ENCODE data around the gene AP4S1.

The AP4S1 gene

DNA sequence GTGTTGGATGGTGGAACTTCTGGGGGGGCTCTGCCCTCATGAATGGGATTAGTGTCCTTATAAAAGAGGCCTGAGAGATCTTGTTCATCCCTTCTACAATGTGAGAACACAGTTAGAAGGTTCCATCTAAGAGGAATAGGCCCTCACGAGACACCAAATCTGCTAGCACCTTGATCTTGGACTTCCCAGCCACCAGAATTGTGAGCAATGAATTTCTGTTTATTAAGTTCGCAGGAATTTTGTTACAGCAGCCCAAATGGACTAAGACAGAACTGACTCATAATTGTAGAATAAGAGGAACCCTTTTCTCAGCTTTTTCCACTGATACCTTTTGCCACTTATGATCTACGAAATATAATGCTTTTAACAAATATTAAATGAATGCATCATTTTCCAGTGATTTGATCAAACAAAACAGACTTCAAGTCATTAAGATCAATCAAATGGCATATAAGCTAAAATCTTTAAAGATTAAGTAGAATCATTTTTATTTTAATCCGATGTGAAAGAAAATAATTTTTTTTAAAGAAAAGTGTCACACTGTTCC lies 113.9 kb downstream of the AP4S1 start:
- no peak for DNase-seq

DNA sequence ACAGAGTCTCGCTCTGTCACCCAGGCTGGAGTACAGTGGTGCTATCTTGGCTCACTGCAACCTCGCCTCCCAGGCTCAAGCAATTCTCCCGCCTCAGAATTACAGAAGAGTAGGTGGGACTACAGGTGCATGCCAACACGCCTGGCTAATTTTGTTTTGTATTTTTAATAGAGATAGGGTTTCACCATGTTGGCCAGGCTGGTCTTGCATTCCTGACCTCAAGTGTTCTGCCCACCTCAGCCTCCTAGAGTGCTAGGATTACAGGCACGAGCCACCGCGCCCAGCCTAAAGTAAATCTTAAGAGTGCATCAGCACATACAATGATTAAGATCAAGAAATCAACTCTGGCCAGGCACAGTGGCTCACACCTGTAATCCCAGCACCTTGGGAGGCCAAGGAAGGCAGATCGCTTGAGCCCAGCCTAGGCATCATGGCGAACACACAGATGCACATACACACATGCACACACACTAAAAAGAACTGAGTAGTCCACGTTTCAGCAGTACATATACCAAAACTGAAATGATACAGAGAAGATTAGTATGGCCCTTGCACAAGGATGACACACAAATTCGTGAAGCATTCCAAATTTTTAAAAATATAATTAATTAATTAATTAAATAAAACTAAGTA lies 117.1 kb downstream of the AP4S1 start:
- no peak for DNase-seq
